ENCODE data around the gene C16orf92. TPM values are rescaled to one million over a fixed set of nuclear protein-coding genes. Genes with fewer than 3 reads are reported as not detected.

Gene C16orf92
- total and polyA plus RNA-seq, 2 of the 13 experiments (the other 11 are each of a cell fraction or from before 2014, with no cell fraction given) = not detected

GRCh38 chr16:30023586-30023985 lies 588 bp downstream of the C16orf92 start:
- no peak for TF ChIP-seq ZNF451 (CRISPR knock-in tag; IDR thresholded peaks at IDR 0.05)
- in situ Hi-C loops (cut with HindIII; ENCODE audit: extremely low pct_ligation_motif_present, low pct_unique_long_range_greater_than_20kb) (no loop called here), intact Hi-C loops (cut with micrococcal nuclease; ENCODE audit: unreplicated experiment) (no loop called here)
- H2AFZ ChIP-seq (ENCODE audit: low read length) = no peak overlapping the region
- FAIRE-seq = no peak
- no peak overlapping the region for H3K9ac ChIP-seq (ENCODE audit: insufficient read depth, low read depth, low read length)
- H3K36me3 ChIP-seq (replicated peaks in 1 of 2; ENCODE audit: control insufficient read depth in 1 of 2, insufficient read depth in 2 of 2, low read length in 2 of 2) = no peaks in the 10 kb centered on the region
- H3K27ac ChIP-seq (ENCODE audit: extremely low read length, insufficient read depth, low read length) = no peak overlapping the region
- DNase-seq (ENCODE audit: low spot score) = no peak
- H3K9me3 ChIP-seq (ENCODE audit: low read length) = no peaks in the 10 kb centered on the region
- ChIA-PET POLR2A (no interaction called here), CTCF (ENCODE audit: low intra/inter-chr PET ratio, low total read pairs) (interaction anchor here (1.3 kb wide), 1 partner anchor 160 kb away, joined by 3 read pairs; the partner anchor contains the start of gene CDIPT)
- H3K4me3 ChIP-seq (replicated peaks in 1 of 3; ENCODE audit: insufficient read depth in 1 of 3, low read depth in 2 of 3, low read length in 3 of 3) = no peak overlapping the region
- H4K20me1 ChIP-seq (ENCODE audit: insufficient read depth, low read length) = no peaks in the 10 kb centered on the region
- H3K4me1 ChIP-seq (ENCODE audit: insufficient read depth, low read length) = peaks cover 10% of the 10 kb centered on the region; the same call in 1 of the 2 replicates
- no peak for ATAC-seq
- no peak overlapping the region for H3K4me2 ChIP-seq (ENCODE audit: low read depth, low read length)
- WGBS (ENCODE audit: low lambda C conversion rate) = 38% methylated on average over 10 of the region's 11 CpGs
- peaks cover 30 to 75% of the 10 kb centered on the region in 2 experiments for H3K27me3 ChIP-seq (ENCODE audit: control insufficient read depth in 1 of 2, insufficient read depth in 2 of 2, low read length in 2 of 2)
- H3K79me2 ChIP-seq (ENCODE audit: insufficient read depth, low read length) = no peaks in the 10 kb centered on the region
- BruUV-seq (replicated peaks) = no TSS peak

GRCh38 chr16:30024451-30024850 lies 1.5 kb downstream of the C16orf92 start:
- Histone ChIP-seq H3K9me3 (ENCODE audit: low read length) (no peaks in the 10 kb centered on the region), H3K4me1 (ENCODE audit: insufficient read depth, low read length) (peaks cover 10% of the 10 kb centered on the region; the same call in 1 of the 2 replicates), H3K27me3 (ENCODE audit: control insufficient read depth in 1 of 2, insufficient read depth in 2 of 2, low read length in 2 of 2) (peaks cover 33 to 78% of the 10 kb centered on the region in 2 experiments), H3K27ac (ENCODE audit: extremely low read length, insufficient read depth, low read length) (no peak overlapping the region), H3K36me3 (replicated peaks in 1 of 2; ENCODE audit: control insufficient read depth in 1 of 2, insufficient read depth in 2 of 2, low read length in 2 of 2) (no peaks in the 10 kb centered on the region), H3K4me3 (replicated peaks in 1 of 3; ENCODE audit: insufficient read depth in 1 of 3, low read depth in 2 of 3, low read length in 3 of 3) (no peak overlapping the region), H3K79me2 (ENCODE audit: insufficient read depth, low read length) (no peaks in the 10 kb centered on the region), H3K9ac (ENCODE audit: insufficient read depth, low read depth, low read length) (no peak overlapping the region), H3K4me2 (ENCODE audit: low read depth, low read length) (no peak overlapping the region), H2AFZ (ENCODE audit: low read length) (no peak overlapping the region), H4K20me1 (ENCODE audit: insufficient read depth, low read length) (no peaks in the 10 kb centered on the region)
- 15% methylated on average over 16 of the region's 16 CpGs for WGBS (ENCODE audit: low lambda C conversion rate)
- in situ Hi-C loops (cut with HindIII; ENCODE audit: extremely low pct_ligation_motif_present, low pct_unique_long_range_greater_than_20kb) = no loop called here
- no TSS peak for BruUV-seq (replicated peaks)
- FAIRE-seq (no peak), DNase-seq (ENCODE audit: low spot score) (no peak), ATAC-seq (no peak)
- POLR2A ChIA-PET = no interaction called here
- CTCF ChIA-PET (ENCODE audit: low intra/inter-chr PET ratio, low total read pairs) = interaction anchor here (1.3 kb wide), 1 partner anchor 161 kb away, joined by 3 read pairs; the partner anchor contains the start of gene CDIPT
- intact Hi-C loops (cut with micrococcal nuclease; ENCODE audit: unreplicated experiment) = no loop called here
- TF ChIP-seq TOPORS (CRISPR knock-in tag; IDR thresholded peaks at IDR 0.05) = no peak
- no peak for TF ChIP-seq TOE1 (CRISPR knock-in tag; IDR thresholded peaks at IDR 0.05)
- TF ChIP-seq SRY (CRISPR knock-in tag; IDR thresholded peaks at IDR 0.05) = no peak
- TF ChIP-seq GZF1 (CRISPR knock-in tag; IDR thresholded peaks at IDR 0.05) = no peak
- TF ChIP-seq BRD4 (CRISPR knock-in tag; IDR thresholded peaks at IDR 0.05) = no peak
- no peak for TF ChIP-seq SALL1 (CRISPR knock-in tag; IDR thresholded peaks at IDR 0.05)
- no peak for TF ChIP-seq NCOA1 (CRISPR knock-in tag; IDR thresholded peaks at IDR 0.05)
- TF ChIP-seq ZNF709 (CRISPR knock-in tag; IDR thresholded peaks at IDR 0.05) = no peak
- TF ChIP-seq HIVEP1 (CRISPR knock-in tag; IDR thresholded peaks at IDR 0.05) = no peak
- TF ChIP-seq LBX2 (CRISPR knock-in tag; IDR thresholded peaks at IDR 0.05; ENCODE audit: borderline replicate concordance) = no peak
- TF ChIP-seq GABPB1 (CRISPR knock-in tag; IDR thresholded peaks at IDR 0.05) = no peak
- TF ChIP-seq ZNF234 (CRISPR knock-in tag; conservative IDR thresholded peaks at IDR 0.05) = no peak
- no peak for TF ChIP-seq HOXD1 (CRISPR knock-in tag; IDR thresholded peaks at IDR 0.05)
- TF ChIP-seq PRDM10 (CRISPR knock-in tag; IDR thresholded peaks at IDR 0.05; ENCODE audit: low read depth) = no peak
- no peak for TF ChIP-seq U2AF1 (optimal IDR thresholded peaks at IDR 0.05; ENCODE audit: low read depth, low read length)
